Ishikawa (cell line): ENCODE results near the gene SUCLG2.

ENCODE experiments used
- CEBPB ChIP-seq: IDR thresholded peaks from 2 replicates; pipeline ENCODE4 v1.6.1; 2012
- EP300 ChIP-seq: IDR thresholded peaks from 2 replicates; pipeline ENCODE4 v1.6.1; 2012; ENCODE audit warnings: borderline replicate concordance
- FOXM1 ChIP-seq: IDR thresholded peaks from 2 replicates; pipeline ENCODE4 v1.6.1; 2012; ENCODE audit warnings: low read depth, borderline replicate concordance
- RAD21 ChIP-seq: IDR thresholded peaks from 2 replicates; pipeline ENCODE4 v1.6.1; 2012; ENCODE audit warnings: low read depth
- TAF1 ChIP-seq: IDR thresholded peaks from 2 replicates; pipeline ENCODE4 v1.6.1; 2012; ENCODE audit warnings: low read depth, mild to moderate bottlenecking
- TEAD4 ChIP-seq: IDR thresholded peaks from 2 replicates; pipeline ENCODE4 v1.6.1; 2012
- TF ChIP-seq, protein P1 (sequence below): IDR thresholded peaks from 2 replicates; pipeline ENCODE4 v1.6.1; 2012

DNA sequence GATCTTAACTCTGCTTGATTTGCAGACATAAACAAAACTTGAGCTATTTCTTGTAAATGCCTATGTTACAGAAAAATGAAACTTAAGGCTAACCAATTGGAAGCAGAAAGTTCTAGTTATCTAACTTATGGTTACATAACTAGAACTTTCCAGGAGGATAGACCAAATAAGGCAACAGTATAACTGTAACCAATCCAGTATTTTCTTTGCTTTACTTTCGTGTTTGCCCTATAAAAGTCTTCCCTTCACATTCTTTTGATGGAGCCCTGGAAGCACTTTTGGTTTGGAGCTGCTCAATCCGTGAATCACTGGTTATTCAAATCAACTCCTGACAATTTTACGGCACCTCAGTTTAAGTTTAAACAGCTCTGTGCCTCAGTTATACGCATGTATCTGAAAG lies 164.6 kb downstream of the SUCLG2 start:
- TF ChIP-seq, protein P1, sequence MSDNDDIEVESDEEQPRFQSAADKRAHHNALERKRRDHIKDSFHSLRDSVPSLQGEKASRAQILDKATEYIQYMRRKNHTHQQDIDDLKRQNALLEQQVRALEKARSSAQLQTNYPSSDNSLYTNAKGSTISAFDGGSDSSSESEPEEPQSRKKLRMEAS = no peak
- TF ChIP-seq RAD21 (no peak), TEAD4 (no peak), FOXM1 (no peak), TAF1 (no peak), EP300 (no peak), CEBPB (no peak)
